ENCODE data around the gene NKX6-2.
"Not testable (repeated sequence)": the region's sequence is repeated elsewhere in the genome, so short reads cannot be mapped to it uniquely, and the experiment has no call there.

Gene NKX6-2

GRCh38 chr10:132743196-132743924 is 42.6 kb downstream of the NKX6-2 start:
- not testable (repeated sequence) for DNase-seq (ENCODE audit: low read depth in 2 of 3, low spot score in 1 of 3)

- DNase-seq (ENCODE audit: low read depth in 2 of 3, low spot score in 1 of 3): no peak
Measured at GRCh38 chr10:132742837-132743194, 43.1 kb downstream of the NKX6-2 start.

- no peak for DNase-seq (ENCODE audit: low read depth in 2 of 3, low spot score in 1 of 3)
Measured at GRCh38 chr10:132742167-132742836, 43.6 kb downstream of the NKX6-2 start.

GRCh38 chr10:132740588-132740987 is 45.4 kb downstream of the NKX6-2 start:
- no peak for DNase-seq (ENCODE audit: low read depth in 2 of 3, low spot score in 1 of 3)

GRCh38 chr10:132739225-132739613 is 46.7 kb downstream of the NKX6-2 start:
- DNase-seq (ENCODE audit: low read depth in 2 of 3, low spot score in 1 of 3): no peak

GRCh38 chr10:132738454-132739224 is 47.3 kb downstream of the NKX6-2 start:
- DNase-seq (ENCODE audit: low read depth in 2 of 3, low spot score in 1 of 3): no peak

GRCh38 chr10:132737390-132738048 is 48.4 kb downstream of the NKX6-2 start:
- DNase-seq (ENCODE audit: low read depth in 2 of 3, low spot score in 1 of 3): no peak

- DNase-seq (ENCODE audit: low read depth in 2 of 3, low spot score in 1 of 3): no peak
Measured at GRCh38 chr10:132735923-132736391, 50.0 kb downstream of the NKX6-2 start.

GRCh38 chr10:132735341-132735775 is 50.6 kb downstream of the NKX6-2 start:
- DNase-seq (ENCODE audit: low read depth in 2 of 3, low spot score in 1 of 3): no peak

- DNase-seq (ENCODE audit: low read depth in 2 of 3, low spot score in 1 of 3): no peak
Measured at GRCh38 chr10:132733926-132734325, 52.0 kb downstream of the NKX6-2 start.
